IPS-15b (cell line): ENCODE data around the gene ATE1.

Experiments
- H3K27me3 ChIP-seq: one replicate; pipeline ENCODE4 v1.6.1; 2013; ENCODE audit warnings: low read length; ENCODE audit not compliant: control insufficient read depth, insufficient read depth
- H3K36me3 ChIP-seq: one replicate; pipeline ENCODE4 v1.6.1; 2013; ENCODE audit warnings: low read length; ENCODE audit not compliant: control insufficient read depth, insufficient read depth
- H3K4me1 ChIP-seq: one replicate; pipeline ENCODE4 v1.6.1; 2013; ENCODE audit warnings: mild to moderate bottlenecking, low read length; ENCODE audit not compliant: control insufficient read depth, insufficient read depth
- H3K4me3 ChIP-seq: one replicate; pipeline ENCODE4 v1.5.1; 2013; ENCODE audit warnings: low read depth, low read length
- H3K9ac ChIP-seq: one replicate; pipeline ENCODE4 v1.6.1; 2013; ENCODE audit warnings: low read depth, mild to moderate bottlenecking, low read length
- H3K9me3 ChIP-seq: one replicate; pipeline ENCODE4 v1.6.1; 2013; ENCODE audit warnings: mild to moderate bottlenecking, low read length; ENCODE audit not compliant: control insufficient read depth, insufficient read depth

Gene ATE1

GRCh38 chr10:121698902-121699301 lies 228.9 kb downstream of the ATE1 start:
- Histone ChIP-seq H3K36me3 (no peaks in the 10 kb centered on the region), H3K27me3 (no peaks in the 10 kb centered on the region), H3K4me3 (no peak overlapping the region)

DNA sequence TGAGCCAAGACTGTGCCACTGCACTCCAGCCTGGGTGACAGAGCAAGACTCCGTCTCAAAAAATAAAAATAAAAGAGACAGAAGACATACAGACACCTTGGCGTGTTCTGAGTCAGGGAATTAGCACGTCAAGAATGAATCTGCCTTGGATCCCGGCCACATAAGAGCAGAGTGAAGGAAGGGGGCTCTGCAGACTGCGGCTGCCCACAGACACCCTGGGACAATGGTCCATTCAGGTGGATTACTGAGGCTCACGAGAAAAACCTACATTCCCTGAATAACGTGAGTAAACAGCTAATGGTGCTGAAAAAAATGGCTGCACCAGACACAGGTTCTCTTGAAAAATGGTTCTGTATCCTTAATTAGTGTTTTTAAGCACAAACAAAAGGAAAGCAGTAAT lies 229.5 kb downstream of the ATE1 start:
- H3K4me3 ChIP-seq, result no peak overlapping the region

More at GRCh38 chr10:121698902-121699301, 228.9 kb downstream of the ATE1 start:
- no peaks in the 10 kb centered on the region for H3K4me1 ChIP-seq
- H3K9ac ChIP-seq, result no peak overlapping the region
- H3K9me3 ChIP-seq, result no peaks in the 10 kb centered on the region

GRCh38 chr10:121696854-121697253 lies 231.0 kb downstream of the ATE1 start:
- no peaks in the 10 kb centered on the region for H3K4me1 ChIP-seq
- no peaks in the 10 kb centered on the region for H3K27me3 ChIP-seq
- H3K4me3 ChIP-seq, result no peak overlapping the region
- no peak overlapping the region for H3K9ac ChIP-seq
- H3K36me3 ChIP-seq, result no peaks in the 10 kb centered on the region
- no peaks in the 10 kb centered on the region for H3K9me3 ChIP-seq

More for the DNA sequence above, 229.5 kb downstream of the ATE1 start:
- Histone ChIP-seq H3K9ac (no peak overlapping the region), H3K9me3 (no peaks in the 10 kb centered on the region), H3K4me1 (no peaks in the 10 kb centered on the region), H3K36me3 (no peaks in the 10 kb centered on the region), H3K27me3 (no peaks in the 10 kb centered on the region)

DNA sequence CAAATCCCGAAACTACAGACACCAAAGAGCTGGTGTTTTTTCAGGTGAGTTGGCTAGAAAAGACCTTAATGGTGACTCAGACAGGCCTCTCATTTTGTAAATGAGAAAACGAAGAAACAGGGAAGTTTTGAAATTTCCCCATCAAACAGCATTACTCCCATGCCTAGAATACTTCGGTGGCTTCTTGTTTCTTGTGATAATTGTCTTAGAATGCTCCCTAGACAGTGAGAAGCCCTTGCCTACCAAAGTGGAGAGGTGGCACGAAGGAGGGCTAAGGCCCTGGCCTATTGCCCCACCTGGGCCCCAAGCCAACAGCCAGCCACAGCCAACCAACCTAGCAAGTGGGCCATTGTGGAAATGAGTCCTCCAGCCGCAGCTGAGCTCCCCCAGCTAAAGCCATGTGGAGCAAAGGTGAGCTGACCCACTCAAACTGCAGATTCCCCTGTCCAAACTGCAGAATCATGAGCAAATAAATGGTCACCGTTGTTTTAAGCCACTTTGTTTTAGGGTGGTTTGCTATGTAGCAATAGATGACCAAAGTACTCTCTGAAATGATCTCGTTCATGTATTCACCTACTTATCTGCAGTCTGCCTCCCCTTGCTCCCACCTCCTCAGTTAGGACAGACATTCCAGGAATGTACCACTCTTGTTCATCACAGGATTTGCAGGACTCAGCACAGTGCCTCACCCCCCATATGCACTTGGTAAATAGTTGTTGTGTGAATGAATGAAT lies 231.9 kb downstream of the ATE1 start:
- no peaks in the 10 kb centered on the region for H3K9me3 ChIP-seq

DNA sequence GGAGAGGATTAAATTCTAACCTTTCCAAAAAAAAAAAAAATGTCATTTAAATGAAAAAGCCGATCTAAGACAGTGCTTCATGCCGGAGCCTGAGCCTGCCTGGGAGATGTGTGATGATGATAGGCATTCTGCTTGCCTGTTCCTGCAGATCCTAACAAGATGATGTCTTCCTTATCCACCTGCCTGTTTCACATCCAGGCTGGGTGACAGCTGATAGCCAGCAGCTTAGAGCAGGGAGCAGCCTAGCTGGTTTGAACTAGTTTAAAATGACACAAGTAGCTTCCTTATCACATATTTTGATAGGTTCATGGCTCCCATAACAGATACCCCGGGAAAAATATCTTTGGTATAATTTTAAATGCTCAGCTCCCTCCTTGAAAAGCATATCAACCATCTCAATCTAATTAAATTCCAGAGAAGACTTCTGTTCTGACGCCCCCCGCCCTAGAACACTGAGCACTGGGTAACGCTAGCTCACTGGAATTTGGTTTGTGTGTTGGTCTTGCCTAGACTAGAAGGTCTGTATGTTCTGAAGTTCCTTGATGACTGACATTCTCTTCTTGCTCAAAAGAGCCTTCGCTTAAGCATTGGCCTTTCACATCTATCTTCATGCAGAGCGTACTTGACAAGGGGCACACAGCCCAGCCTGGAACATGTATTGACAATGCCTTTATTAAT lies 232.7 kb downstream of the ATE1 start:
- H3K36me3 ChIP-seq, result no peaks in the 10 kb centered on the region
- no peak overlapping the region for H3K9ac ChIP-seq
- no peak overlapping the region for H3K4me3 ChIP-seq
- H3K4me1 ChIP-seq, result peaks cover 4% of the 10 kb centered on the region
- H3K27me3 ChIP-seq, result no peaks in the 10 kb centered on the region
- no peaks in the 10 kb centered on the region for H3K9me3 ChIP-seq

More for the DNA sequence above, 231.9 kb downstream of the ATE1 start:
- no peak overlapping the region for H3K4me3 ChIP-seq
- no peaks in the 10 kb centered on the region for H3K27me3 ChIP-seq
- no peak overlapping the region for H3K9ac ChIP-seq
- no peaks in the 10 kb centered on the region for H3K36me3 ChIP-seq
- H3K4me1 ChIP-seq, result no peaks in the 10 kb centered on the region

DNA sequence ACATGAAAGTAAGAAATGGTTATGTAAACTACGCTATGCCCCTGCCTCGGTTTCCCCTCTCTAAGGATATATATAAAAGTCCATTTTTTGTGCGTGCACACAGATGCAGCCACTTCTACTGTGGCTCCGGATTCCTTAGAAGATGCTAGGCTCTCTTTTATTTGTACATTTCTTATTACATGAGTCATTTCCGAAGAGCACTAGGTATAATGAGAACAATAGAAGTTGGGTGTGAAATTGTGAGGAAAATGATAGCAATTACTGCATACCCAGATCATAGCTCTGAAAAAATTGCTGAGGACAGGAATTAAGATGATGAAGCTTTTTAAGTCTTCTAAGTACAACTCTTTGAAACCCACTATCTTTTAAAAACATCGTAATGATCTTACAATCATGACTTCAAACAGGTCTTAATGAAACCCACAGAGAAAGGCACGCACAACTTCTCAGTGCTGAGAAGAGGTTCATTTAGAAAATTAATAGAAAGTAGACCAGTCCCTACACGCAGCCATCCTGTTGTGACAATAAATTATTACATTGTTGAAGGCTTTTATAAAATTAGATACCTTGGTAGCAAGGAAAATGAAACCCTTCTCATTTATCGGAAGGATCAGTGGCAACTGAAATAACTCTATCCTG lies 233.4 kb downstream of the ATE1 start:
- Histone ChIP-seq H3K4me1 (peaks cover 4% of the 10 kb centered on the region), H3K36me3 (no peaks in the 10 kb centered on the region), H3K27me3 (no peaks in the 10 kb centered on the region), H3K4me3 (no peak overlapping the region), H3K9me3 (no peaks in the 10 kb centered on the region), H3K9ac (no peak overlapping the region)

- H3K9ac ChIP-seq, result no peak overlapping the region
- no peaks in the 10 kb centered on the region for H3K27me3 ChIP-seq
- no peaks in the 10 kb centered on the region for H3K9me3 ChIP-seq
- H3K36me3 ChIP-seq, result no peaks in the 10 kb centered on the region
- no peak overlapping the region for H3K4me3 ChIP-seq
- peaks cover 4% of the 10 kb centered on the region for H3K4me1 ChIP-seq
Observed at GRCh38 chr10:121692626-121693025, 235.2 kb downstream of the ATE1 start.

- Histone ChIP-seq H3K36me3 (no peaks in the 10 kb centered on the region), H3K27me3 (no peaks in the 10 kb centered on the region), H3K9me3 (no peaks in the 10 kb centered on the region), H3K4me1 (peaks cover 4% of the 10 kb centered on the region), H3K9ac (no peak overlapping the region), H3K4me3 (no peak overlapping the region)
Observed at GRCh38 chr10:121690970-121691369, 236.9 kb downstream of the ATE1 start.
